ENCODE results near the gene TRIM38.
"Not testable (repeated sequence)": the region's sequence is repeated elsewhere in the genome, so short reads cannot be mapped to it uniquely, and the experiment has no call there.

The TRIM38 gene

GRCh38 chr6:26009817-26010216, 47.2 kb downstream of the TRIM38 start:
- DNase-seq = no peak

GRCh38 chr6:26012061-26012460, 49.5 kb downstream of the TRIM38 start:
- no peak for DNase-seq

GRCh38 chr6:26014386-26014785, 51.8 kb downstream of the TRIM38 start:
- not testable (repeated sequence) for DNase-seq

- DNase-seq = no peak
These were observed 53.8 kb downstream of the TRIM38 start for GRCh38 chr6:26016245-26016962.

- DNase-seq = no peak
These were observed 54.5 kb downstream of the TRIM38 start for GRCh38 chr6:26016963-26017631.

GRCh38 chr6:26017632-26017966, 55.0 kb downstream of the TRIM38 start:
- peak; percentile 80 for DNase-seq

- no peak for DNase-seq
These were observed 56.7 kb downstream of the TRIM38 start for GRCh38 chr6:26019261-26019830.

- no peak for DNase-seq
These were observed 57.3 kb downstream of the TRIM38 start for GRCh38 chr6:26019967-26020328.

- peak; percentile 63 for DNase-seq
These were observed 57.9 kb downstream of the TRIM38 start for GRCh38 chr6:26020329-26021000.

- DNase-seq = peak; percentile 36
These were observed 58.4 kb downstream of the TRIM38 start for GRCh38 chr6:26021001-26021349.

GRCh38 chr6:26021350-26022131, 58.9 kb downstream of the TRIM38 start:
- peak; percentile 74 for DNase-seq

GRCh38 chr6:26022132-26022472, 59.5 kb downstream of the TRIM38 start:
- peak; percentile 2 for DNase-seq

- DNase-seq = no peak
These were observed 60.1 kb downstream of the TRIM38 start for GRCh38 chr6:26022737-26023136.

- DNase-seq = no peak
These were observed 62.0 kb downstream of the TRIM38 start for GRCh38 chr6:26024651-26025046.

- DNase-seq = no peak
These were observed 62.7 kb downstream of the TRIM38 start for GRCh38 chr6:26025047-26025893.

- DNase-seq = peak; percentile 78
These were observed 63.6 kb downstream of the TRIM38 start for GRCh38 chr6:26025894-26026832.

- DNase-seq = peak; percentile 78
These were observed 64.4 kb downstream of the TRIM38 start for GRCh38 chr6:26026833-26027490.

- no peak for DNase-seq
These were observed 65.0 kb downstream of the TRIM38 start for GRCh38 chr6:26027491-26028211.

- DNase-seq = no peak
These were observed 65.7 kb downstream of the TRIM38 start for GRCh38 chr6:26028212-26028745.

All from stimulated activated naive CD4-positive, alpha-beta T cell treated with Interleukin-2 at 50 U/mL for 16 hours (primary cell).